HEK293 (cell line): ENCODE data around the gene CHST15.
A peak's percentile ranks its signal among the peaks of the same experiment; 100 is the strongest.

Experiments
- GLIS2 ChIP-seq: fragments of 450-650 bp; formaldehyde crosslinking; IDR thresholded peaks from 2 replicates; pipeline ENCODE4 v1.5.1; 2016; ENCODE audit warnings: missing biosample characterization, missing genetic modification characterization
- KLF16 ChIP-seq: fragments of 450-650 bp; formaldehyde crosslinking; IDR thresholded peaks from 2 replicates; pipeline ENCODE4 v1.5.1; 2017; ENCODE audit warnings: missing biosample characterization, missing genetic modification characterization
- OSR2 ChIP-seq: fragments of 450-650 bp; formaldehyde crosslinking; IDR thresholded peaks from 2 replicates; pipeline ENCODE4 v1.5.1; 2016; ENCODE audit warnings: missing biosample characterization, missing genetic modification characterization
- ZFHX2 ChIP-seq: fragments of 450-650 bp; formaldehyde crosslinking; conservative IDR thresholded peaks from 2 replicates; pipeline ENCODE4 v1.5.1; 2016; ENCODE audit warnings: missing biosample characterization, missing genetic modification characterization
- ZFP3 ChIP-seq: fragments of 450-650 bp; formaldehyde crosslinking; IDR thresholded peaks from 2 replicates; pipeline ENCODE4 v1.5.1; 2016; ENCODE audit warnings: low read depth, missing biosample characterization, missing genetic modification characterization
- ZNF169 ChIP-seq: fragments of 450-650 bp; formaldehyde crosslinking; IDR thresholded peaks from 2 replicates; pipeline ENCODE4 v1.5.1; 2016; ENCODE audit warnings: missing biosample characterization, missing genetic modification characterization
- ZNF404 ChIP-seq: fragments of 450-650 bp; formaldehyde crosslinking; IDR thresholded peaks from 2 replicates; pipeline ENCODE4 v1.5.1; 2017; ENCODE audit warnings: missing biosample characterization, missing genetic modification characterization
- ZNF501 ChIP-seq: fragments of 450-650 bp; formaldehyde crosslinking; IDR thresholded peaks from 2 replicates; pipeline ENCODE4 v1.5.1; 2016; ENCODE audit warnings: missing biosample characterization, missing genetic modification characterization
- ZNF549 ChIP-seq: fragments of 450-650 bp; IDR thresholded peaks from 2 replicates; pipeline ENCODE4 v1.5.1; 2018; ENCODE audit warnings: missing biosample characterization, missing genetic modification characterization, mild to moderate bottlenecking, inconsistent platforms, moderate library complexity
- ZNF670 ChIP-seq: fragments of 450-650 bp; formaldehyde crosslinking; IDR thresholded peaks from 2 replicates; pipeline ENCODE4 v1.5.1; 2016; ENCODE audit warnings: missing biosample characterization, missing genetic modification characterization, low read depth
- TF ChIP-seq, protein P1 (sequence below): fragments of 450-650 bp; formaldehyde crosslinking; IDR thresholded peaks from 2 replicates; pipeline ENCODE4 v1.5.1; 2017; ENCODE audit warnings: missing biosample characterization, missing genetic modification characterization
- TF ChIP-seq, protein P2 (sequence below): fragments of 450-650 bp; formaldehyde crosslinking; IDR thresholded peaks from 2 replicates; pipeline ENCODE4 v1.5.1; 2016; ENCODE audit warnings: missing biosample characterization, missing genetic modification characterization
- TF ChIP-seq, protein P3 (sequence below): fragments of 450-650 bp; formaldehyde crosslinking; IDR thresholded peaks from 2 replicates; pipeline ENCODE4 v1.5.1; 2016; ENCODE audit warnings: missing biosample characterization, missing genetic modification characterization
- TF ChIP-seq, protein P4 (sequence below): fragments of 450-650 bp; formaldehyde crosslinking; IDR thresholded peaks from 2 replicates; pipeline ENCODE4 v1.5.1; 2016; ENCODE audit warnings: missing biosample characterization, missing genetic modification characterization
- TF ChIP-seq, protein P5 (sequence below): fragments of 450-650 bp; formaldehyde crosslinking; IDR thresholded peaks from 2 replicates; pipeline ENCODE4 v1.5.1; 2016; ENCODE audit warnings: missing biosample characterization, missing genetic modification characterization, borderline replicate concordance
- TF ChIP-seq, protein P6 (sequence below): fragments of 450-650 bp; formaldehyde crosslinking; IDR thresholded peaks from 2 replicates; pipeline ENCODE4 v1.5.1; 2016; ENCODE audit warnings: missing biosample characterization, missing genetic modification characterization, low read depth
- TF ChIP-seq, protein P7 (sequence below): fragments of 450-650 bp; formaldehyde crosslinking; IDR thresholded peaks from 2 replicates; pipeline ENCODE4 v1.5.1; 2016; ENCODE audit warnings: missing biosample characterization, missing genetic modification characterization

Gene CHST15

DNA sequence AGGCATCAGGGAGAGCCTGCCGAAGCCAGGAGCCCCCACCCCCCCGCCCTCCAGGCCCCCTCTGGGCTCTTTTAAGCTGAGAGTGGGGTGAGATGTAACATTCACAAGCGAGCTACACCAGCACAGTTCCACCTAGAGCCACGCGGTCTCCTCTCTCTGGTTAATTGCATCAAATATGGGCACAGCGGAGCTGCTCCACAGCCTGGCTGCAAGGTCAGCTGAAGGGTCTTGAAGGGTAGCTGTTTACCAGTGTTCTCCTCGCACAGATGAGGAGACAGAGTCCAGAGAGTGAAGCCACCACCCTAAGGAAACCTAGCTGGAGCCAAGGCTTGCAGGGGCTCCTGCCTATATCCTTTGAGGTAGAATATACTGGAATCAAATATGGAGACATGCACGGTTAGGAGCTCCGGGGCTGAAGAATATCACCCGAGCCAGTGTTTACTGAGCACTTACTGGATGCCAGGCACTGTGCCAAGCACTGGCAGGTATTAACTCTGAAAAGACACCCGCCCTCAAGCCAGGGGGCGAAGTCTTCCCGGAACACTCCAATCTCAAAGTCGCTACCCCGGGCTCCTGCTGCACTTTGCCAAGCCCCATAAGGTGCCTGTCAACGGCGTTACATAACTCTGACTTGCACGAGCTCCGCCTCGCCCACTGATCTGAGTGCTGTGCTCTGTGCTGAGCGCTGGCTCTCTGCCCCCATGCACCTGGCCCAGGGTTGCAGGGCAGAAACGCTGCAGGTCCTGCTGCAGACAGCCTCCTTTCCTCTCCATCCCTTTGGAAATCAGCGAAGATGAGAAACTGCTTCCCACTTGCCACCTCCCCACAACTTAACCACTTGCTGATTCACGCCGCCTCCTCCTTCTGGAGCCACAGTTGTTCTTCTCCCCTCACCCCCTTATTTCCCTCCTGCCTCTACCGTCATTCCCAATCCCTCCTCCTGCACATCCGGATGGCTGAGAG, 5.4 kb downstream of the CHST15 start (continued):
- TF ChIP-seq, protein P1, sequence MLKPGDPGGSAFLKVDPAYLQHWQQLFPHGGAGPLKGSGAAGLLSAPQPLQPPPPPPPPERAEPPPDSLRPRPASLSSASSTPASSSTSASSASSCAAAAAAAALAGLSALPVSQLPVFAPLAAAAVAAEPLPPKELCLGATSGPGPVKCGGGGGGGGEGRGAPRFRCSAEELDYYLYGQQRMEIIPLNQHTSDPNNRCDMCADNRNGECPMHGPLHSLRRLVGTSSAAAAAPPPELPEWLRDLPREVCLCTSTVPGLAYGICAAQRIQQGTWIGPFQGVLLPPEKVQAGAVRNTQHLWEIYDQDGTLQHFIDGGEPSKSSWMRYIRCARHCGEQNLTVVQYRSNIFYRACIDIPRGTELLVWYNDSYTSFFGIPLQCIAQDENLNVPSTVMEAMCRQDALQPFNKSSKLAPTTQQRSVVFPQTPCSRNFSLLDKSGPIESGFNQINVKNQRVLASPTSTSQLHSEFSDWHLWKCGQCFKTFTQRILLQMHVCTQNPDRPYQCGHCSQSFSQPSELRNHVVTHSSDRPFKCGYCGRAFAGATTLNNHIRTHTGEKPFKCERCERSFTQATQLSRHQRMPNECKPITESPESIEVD (tag by site-specific recombination), result no peak
- TF ChIP-seq, protein P2, sequence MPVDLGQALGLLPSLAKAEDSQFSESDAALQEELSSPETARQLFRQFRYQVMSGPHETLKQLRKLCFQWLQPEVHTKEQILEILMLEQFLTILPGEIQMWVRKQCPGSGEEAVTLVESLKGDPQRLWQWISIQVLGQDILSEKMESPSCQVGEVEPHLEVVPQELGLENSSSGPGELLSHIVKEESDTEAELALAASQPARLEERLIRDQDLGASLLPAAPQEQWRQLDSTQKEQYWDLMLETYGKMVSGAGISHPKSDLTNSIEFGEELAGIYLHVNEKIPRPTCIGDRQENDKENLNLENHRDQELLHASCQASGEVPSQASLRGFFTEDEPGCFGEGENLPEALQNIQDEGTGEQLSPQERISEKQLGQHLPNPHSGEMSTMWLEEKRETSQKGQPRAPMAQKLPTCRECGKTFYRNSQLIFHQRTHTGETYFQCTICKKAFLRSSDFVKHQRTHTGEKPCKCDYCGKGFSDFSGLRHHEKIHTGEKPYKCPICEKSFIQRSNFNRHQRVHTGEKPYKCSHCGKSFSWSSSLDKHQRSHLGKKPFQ (tag by site-specific recombination), result no peak
- TF ChIP-seq ZNF169 (tag by site-specific recombination), result no peak
- TF ChIP-seq ZNF549, result no peak
- TF ChIP-seq, protein P3, sequence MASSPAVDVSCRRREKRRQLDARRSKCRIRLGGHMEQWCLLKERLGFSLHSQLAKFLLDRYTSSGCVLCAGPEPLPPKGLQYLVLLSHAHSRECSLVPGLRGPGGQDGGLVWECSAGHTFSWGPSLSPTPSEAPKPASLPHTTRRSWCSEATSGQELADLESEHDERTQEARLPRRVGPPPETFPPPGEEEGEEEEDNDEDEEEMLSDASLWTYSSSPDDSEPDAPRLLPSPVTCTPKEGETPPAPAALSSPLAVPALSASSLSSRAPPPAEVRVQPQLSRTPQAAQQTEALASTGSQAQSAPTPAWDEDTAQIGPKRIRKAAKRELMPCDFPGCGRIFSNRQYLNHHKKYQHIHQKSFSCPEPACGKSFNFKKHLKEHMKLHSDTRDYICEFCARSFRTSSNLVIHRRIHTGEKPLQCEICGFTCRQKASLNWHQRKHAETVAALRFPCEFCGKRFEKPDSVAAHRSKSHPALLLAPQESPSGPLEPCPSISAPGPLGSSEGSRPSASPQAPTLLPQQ (tag by site-specific recombination), result no peak
- TF ChIP-seq, protein P4, sequence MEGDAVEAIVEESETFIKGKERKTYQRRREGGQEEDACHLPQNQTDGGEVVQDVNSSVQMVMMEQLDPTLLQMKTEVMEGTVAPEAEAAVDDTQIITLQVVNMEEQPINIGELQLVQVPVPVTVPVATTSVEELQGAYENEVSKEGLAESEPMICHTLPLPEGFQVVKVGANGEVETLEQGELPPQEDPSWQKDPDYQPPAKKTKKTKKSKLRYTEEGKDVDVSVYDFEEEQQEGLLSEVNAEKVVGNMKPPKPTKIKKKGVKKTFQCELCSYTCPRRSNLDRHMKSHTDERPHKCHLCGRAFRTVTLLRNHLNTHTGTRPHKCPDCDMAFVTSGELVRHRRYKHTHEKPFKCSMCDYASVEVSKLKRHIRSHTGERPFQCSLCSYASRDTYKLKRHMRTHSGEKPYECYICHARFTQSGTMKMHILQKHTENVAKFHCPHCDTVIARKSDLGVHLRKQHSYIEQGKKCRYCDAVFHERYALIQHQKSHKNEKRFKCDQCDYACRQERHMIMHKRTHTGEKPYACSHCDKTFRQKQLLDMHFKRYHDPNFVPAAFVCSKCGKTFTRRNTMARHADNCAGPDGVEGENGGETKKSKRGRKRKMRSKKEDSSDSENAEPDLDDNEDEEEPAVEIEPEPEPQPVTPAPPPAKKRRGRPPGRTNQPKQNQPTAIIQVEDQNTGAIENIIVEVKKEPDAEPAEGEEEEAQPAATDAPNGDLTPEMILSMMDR (tag by site-specific recombination), result no peak
- no peak for TF ChIP-seq ZNF670
- TF ChIP-seq ZFP3, result no peak
- TF ChIP-seq, protein P5, sequence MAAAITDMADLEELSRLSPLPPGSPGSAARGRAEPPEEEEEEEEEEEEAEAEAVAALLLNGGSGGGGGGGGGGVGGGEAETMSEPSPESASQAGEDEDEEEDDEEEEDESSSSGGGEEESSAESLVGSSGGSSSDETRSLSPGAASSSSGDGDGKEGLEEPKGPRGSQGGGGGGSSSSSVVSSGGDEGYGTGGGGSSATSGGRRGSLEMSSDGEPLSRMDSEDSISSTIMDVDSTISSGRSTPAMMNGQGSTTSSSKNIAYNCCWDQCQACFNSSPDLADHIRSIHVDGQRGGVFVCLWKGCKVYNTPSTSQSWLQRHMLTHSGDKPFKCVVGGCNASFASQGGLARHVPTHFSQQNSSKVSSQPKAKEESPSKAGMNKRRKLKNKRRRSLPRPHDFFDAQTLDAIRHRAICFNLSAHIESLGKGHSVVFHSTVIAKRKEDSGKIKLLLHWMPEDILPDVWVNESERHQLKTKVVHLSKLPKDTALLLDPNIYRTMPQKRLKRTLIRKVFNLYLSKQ, result no peak
- TF ChIP-seq ZFHX2 (tag by site-specific recombination), result peak; percentile 83
- no peak for TF ChIP-seq KLF16
- TF ChIP-seq, protein P6, sequence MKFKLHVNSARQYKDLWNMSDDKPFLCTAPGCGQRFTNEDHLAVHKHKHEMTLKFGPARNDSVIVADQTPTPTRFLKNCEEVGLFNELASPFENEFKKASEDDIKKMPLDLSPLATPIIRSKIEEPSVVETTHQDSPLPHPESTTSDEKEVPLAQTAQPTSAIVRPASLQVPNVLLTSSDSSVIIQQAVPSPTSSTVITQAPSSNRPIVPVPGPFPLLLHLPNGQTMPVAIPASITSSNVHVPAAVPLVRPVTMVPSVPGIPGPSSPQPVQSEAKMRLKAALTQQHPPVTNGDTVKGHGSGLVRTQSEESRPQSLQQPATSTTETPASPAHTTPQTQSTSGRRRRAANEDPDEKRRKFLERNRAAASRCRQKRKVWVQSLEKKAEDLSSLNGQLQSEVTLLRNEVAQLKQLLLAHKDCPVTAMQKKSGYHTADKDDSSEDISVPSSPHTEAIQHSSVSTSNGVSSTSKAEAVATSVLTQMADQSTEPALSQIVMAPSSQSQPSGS (tag by site-specific recombination), result no peak
- TF ChIP-seq OSR2 (tag by site-specific recombination), result no peak
- TF ChIP-seq GLIS2 (tag by site-specific recombination), result no peak
- TF ChIP-seq, protein P7, sequence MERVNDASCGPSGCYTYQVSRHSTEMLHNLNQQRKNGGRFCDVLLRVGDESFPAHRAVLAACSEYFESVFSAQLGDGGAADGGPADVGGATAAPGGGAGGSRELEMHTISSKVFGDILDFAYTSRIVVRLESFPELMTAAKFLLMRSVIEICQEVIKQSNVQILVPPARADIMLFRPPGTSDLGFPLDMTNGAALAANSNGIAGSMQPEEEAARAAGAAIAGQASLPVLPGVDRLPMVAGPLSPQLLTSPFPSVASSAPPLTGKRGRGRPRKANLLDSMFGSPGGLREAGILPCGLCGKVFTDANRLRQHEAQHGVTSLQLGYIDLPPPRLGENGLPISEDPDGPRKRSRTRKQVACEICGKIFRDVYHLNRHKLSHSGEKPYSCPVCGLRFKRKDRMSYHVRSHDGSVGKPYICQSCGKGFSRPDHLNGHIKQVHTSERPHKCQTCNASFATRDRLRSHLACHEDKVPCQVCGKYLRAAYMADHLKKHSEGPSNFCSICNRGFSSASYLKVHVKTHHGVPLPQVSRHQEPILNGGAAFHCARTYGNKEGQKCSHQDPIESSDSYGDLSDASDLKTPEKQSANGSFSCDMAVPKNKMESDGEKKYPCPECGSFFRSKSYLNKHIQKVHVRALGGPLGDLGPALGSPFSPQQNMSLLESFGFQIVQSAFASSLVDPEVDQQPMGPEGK, result peak; percentile 22; the same call in 1 of the 2 replicates
- no peak for TF ChIP-seq ZNF404 (tag by site-specific recombination)
- TF ChIP-seq ZNF501 (tag by site-specific recombination), result no peak
